Eye (tissue), 1 donor: ENCODE data around the gene HSD17B14.

Experiments
- DNase-seq: peaks from one replicate; pipeline ENCODE4 v3.0.0-alpha.2; 2015

Gene HSD17B14

GRCh38 chr19:48822514-48822913 lies 13.8 kb downstream of the HSD17B14 start:
- DNase-seq, result no peak

DNA sequence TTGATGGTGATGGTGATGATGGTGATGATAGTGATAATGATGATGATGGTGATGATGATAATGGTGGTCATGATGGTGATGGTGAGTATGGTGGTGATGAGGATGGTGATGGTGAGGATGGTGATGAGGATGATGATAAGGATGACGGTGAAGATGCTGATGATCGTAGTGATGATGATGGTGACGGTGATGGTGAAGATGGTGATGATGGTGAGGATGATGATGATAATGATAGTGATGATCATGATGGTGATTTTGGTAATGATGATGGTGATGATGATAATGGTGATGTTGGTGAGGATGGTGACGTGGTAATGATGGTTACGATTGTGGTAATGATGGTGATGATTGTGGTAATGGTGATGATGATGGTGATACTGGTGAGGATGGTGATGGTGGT lies 14.7 kb downstream of the HSD17B14 start:
- no peak for DNase-seq

DNA sequence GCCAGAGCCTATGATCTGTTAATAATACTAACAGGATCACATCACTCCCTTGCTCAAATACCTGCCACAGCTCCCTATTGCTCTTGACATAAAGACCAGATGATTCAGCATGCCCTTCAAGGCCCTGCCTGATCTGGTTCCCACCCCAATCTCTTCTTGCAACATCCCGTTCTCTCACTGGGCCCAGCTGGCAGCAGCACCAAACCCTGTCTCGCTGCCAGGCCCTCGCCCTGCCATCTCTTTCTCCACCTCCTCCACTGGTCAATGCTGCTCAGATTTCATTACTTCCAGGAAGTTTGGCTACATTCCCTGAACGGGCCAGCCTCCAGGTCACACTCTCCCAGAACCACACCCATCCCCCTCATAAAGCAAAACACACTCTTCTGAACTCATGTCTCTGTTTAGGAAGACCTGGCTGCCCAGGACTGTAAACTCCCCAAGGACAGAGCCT lies 16.9 kb downstream of the HSD17B14 start:
- no peak for DNase-seq

- no peak for DNase-seq
Observed at GRCh38 chr19:48818234-48818820, 18.0 kb downstream of the HSD17B14 start.

DNA sequence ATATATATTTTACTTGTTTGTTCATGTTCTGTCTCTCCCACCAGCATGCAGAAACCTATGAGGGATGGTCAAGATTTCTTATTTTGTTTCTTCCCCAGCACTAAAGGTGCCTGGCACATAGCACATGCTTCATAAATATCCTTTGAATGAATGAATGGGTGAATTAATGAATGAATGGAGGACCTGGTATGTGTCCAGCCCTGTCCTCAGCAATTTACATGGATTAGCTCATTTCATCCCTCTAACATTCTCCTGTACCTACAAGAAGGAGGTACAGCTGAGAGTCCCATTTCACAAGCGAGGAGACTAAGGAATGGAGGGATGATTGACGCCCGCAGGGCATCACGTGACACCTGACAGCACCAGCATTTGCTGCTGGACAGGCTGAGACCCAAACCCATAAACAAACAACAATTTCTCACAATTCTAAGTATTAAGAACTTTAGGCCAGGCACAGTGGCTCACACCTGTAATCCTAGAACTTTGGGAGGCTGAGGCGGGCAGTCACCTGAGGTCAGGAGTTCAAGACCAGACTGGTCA lies 18.6 kb downstream of the HSD17B14 start:
- DNase-seq, result no peak

- no peak for DNase-seq
Observed at GRCh38 chr19:48815870-48816501, 20.3 kb downstream of the HSD17B14 start.

DNA sequence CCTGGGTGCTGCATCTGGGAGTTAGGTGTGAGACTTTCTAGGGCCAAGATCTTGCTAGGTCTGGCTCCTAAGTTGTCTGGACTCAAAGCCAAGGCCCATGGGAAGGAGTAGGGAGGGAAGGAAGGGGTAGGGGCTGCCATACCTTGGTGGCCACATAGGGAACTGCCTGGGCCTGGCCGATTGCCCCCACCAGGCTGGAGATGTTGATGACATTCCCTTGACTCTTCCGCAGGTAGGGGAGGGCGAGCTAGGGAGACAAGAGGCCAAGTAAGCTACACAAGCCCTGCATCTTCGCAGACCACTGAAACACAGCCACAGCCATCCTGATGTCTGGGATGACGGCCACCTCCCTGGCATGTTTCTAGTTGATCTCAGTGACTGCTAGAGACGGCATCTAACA lies 21.4 kb downstream of the HSD17B14 start:
- no peak for DNase-seq

- no peak for DNase-seq
Observed at GRCh38 chr19:48813123-48813913, 23.0 kb downstream of the HSD17B14 start.

DNA sequence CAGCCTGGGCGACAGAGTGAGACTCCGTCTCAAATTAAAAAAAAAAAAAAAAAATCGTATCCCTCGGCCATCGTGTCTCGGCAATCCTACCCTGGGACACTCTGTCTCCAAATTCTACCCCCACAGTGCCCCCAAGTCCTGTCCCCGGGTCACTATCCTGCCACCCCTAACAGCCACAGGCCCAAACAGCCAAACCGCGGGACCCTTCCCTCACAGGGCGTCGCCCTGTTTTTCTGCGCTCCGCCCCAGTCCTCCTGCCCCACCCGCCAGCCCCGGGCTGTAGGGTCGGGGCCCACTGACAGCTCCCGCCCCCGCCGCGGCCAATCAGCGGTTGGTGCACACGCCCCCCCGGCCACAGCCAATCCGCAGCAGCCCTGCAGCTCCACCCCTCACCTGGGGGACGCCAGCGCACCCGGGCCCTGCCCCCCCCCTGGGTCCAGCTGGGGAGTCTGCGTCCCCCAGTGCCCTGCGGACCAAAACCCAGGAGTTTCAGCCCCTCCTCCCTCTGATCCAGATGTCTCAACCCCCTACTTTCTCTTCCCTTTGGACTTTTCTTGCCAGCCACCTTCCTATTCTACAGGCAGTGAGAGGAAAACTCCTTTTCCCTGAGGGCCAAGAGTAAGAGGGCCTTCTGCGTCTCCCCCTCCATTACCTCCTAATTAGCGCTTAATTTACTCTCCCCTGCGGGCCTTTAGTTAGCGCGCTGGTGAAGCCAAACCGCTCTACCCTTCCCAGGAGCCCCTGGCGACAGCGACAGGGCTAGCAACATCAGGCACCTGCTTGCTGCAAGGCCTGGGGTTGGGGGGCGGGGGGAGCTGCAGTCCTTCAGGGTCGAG lies 24.0 kb downstream of the HSD17B14 start:
- DNase-seq, result peak; percentile 86

DNA sequence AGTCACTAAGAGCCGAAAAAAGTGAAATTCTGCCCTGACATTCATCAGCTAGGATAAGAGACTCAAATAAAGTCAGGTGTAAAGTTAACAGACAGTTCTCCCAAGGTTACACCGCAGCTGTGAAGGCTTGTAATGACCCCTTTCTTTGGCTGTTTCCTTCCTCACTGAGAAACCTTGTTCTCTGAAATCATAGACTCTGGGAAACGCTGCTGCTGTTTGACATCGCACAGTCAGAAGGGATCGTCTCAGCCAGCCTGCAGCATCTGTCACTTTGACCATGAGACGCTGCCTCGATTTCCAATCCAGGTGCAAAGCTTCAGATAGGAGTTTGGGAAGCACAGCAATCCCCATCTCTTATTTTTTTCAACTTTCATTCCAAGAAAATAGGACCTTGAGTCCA lies 26.1 kb downstream of the HSD17B14 start:
- peak; percentile 34 for DNase-seq

GRCh38 chr19:48807590-48808308 lies 28.5 kb downstream of the HSD17B14 start:
- no peak for DNase-seq

DNA sequence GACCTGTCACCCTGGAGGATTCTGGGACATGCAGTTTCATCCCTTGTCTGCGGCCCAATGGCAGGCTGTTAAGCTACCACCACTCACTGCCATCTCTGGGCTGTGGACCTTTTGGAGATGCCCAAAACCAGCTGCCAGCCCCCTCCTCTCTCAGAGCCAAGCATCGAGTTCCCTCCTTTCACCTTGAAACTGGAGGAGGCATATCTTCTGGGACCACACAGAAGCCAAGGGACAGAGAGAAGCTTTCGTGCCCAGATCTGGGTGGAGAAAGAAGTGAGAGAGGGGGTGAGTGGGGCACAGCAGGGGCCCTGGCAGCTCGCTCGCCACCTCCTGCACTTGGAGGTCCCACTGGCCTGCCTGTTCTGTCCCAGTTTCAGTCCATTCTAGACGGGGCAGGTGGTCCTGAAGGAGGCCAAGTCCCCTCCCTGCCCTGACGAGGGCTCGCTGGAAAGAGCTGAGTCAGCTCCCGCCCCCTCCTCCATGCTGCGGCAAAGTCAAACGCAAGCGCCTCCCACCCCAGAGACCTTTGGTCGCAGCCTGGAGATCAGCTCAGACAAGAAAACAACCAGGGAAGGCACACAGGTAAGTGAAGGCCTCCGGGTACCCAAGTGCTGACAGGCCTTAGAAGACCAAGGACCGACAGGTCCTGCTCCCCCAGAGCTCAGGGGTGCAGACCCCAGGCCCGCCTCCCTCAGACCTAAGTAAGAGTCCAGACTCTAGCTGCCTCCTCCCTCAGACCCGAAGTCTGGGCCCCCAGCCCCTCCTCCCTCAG lies 29.3 kb downstream of the HSD17B14 start:
- DNase-seq, result no peak

GRCh38 chr19:48806518-48806817 lies 29.8 kb downstream of the HSD17B14 start:
- DNase-seq, result peak; percentile 90

- no peak for DNase-seq
Observed at GRCh38 chr19:48805452-48805851, 30.8 kb downstream of the HSD17B14 start.

- DNase-seq, result no peak
Observed at GRCh38 chr19:48804496-48804895, 31.8 kb downstream of the HSD17B14 start.

DNA sequence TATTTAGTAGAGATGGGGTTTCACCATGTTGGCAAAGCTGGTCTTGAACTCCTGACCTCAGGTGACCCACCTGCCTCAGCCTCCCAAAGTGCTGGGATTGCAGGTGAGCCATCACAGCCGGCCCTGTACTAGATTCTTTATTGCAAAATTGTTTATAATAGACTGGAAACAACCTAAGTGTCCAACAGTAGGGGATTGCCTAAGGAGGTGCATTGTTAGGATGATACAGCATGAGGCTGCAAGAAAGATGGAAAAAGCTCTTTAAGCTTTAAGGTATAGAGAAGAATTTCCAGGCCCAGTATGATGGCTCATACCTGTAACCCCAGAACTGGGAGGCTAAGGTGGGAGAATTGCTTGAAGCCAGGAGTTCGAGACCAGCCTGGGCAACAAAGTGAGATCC lies 33.7 kb downstream of the HSD17B14 start:
- no peak for DNase-seq

- DNase-seq, result no peak
Observed at GRCh38 chr19:48799358-48800300, 36.7 kb downstream of the HSD17B14 start.

DNA sequence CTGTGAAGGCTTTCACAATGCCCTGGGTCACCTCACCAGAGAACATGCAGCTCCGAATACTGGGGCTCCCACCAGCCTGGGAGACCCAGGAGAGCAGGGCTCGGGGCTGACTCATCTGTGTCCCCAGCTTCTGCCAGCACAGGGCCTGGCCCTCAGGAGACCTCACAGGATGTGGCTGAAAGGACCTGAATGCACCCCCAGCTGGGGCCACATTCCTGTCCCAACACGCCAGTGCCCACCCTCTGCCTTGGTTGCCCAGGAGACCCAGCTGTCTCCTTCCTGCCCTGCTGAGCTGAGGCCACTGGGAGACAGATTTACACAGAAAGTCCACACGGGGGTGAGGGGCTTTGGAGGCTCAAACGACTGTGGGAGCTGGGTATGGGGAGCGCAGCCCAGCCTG lies 37.4 kb downstream of the HSD17B14 start:
- peak; percentile 67 for DNase-seq

DNA sequence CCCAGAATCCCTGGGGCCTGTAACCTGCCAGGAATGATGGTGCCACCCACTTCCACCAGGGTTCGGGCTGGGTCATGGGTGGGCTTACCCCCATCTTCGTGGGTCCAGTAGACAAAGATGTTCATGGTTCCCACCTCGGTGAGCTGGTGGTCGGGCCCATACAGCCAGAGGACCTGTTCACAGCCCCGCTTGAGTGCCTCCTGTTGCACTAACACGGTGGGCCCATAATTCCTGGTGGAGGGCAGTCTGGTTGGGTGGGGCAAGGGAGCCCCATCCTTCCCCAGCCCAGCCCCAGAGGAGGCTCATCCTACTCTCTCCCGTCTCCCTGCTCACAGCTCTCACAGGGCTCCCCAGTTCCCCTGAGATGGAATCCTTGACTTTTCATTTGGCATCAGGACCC lies 39.2 kb downstream of the HSD17B14 start:
- no peak for DNase-seq

DNA sequence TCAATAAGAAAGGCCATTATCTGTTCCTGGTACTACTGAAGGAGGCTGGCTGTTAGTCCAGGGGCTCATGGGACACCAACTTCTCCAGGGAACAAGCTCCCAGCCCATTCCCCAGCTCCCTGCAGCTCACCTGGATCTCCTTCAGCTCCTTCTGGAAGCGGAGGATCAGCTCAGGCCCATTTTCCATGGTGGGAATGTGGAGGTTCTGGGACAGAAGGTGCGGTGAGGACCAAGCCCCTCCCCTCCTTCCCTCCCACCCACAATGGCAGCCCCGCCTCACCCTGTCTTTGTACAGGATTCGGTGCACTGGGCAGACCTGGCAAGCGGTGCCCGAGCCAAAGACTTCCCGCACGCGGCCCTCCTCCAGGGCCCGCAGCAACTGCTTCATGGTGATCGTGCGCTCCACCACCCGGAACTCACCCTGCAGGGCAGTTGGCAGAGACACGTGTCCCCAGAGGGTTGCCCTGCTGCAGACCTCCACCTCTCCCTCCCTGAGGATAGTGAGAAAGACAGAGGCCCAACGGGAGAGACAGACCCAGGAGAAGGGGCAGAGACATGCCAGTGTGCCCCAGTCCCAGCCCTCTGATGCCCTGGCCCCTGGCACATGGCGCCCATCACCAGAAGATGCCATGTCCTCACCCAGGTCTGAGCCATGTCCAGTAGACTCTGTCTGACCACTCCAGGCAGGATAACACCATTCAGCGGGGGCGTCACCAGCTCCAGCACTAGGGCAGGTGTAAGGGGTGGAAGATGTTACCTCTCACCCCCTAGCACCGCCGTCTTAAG lies 39.8 kb downstream of the HSD17B14 start:
- DNase-seq, result no peak
